HPDE6-E6E7 (cell line): ENCODE measurements around the gene ATF7IP.
"Not testable (repeated sequence)": the region's sequence is repeated elsewhere in the genome, so short reads cannot be mapped to it uniquely, and the experiment has no call there.

Experiments used
- DNase-seq: peaks from one replicate; pipeline ENCODE4 v3.0.0; 2011; ENCODE audit warnings: missing footprints; ENCODE audit errors: extremely low spot score

The ATF7IP gene

GRCh38 chr12:14365294-14366208 lies at the start of gene ATF7IP:
TSS of gene ATF7IP (plus strand) at chr12:14365682. CDS start at chr12:14423916, 58,234 bp downstream.
- DNase-seq = peak; percentile 99

GRCh38 chr12:14317362-14318146 lies 47.9 kb upstream of the ATF7IP start:
- DNase-seq = no peak

- not testable (repeated sequence) for DNase-seq
These were observed 45.6 kb upstream of the ATF7IP start for GRCh38 chr12:14319704-14320427.

- no peak for DNase-seq
These were observed 43.1 kb upstream of the ATF7IP start for GRCh38 chr12:14322403-14322802.

- no peak for DNase-seq
These were observed 39.7 kb upstream of the ATF7IP start for GRCh38 chr12:14325716-14326343.

GRCh38 chr12:14326699-14327098 lies 38.8 kb upstream of the ATF7IP start:
- no peak for DNase-seq

- DNase-seq = peak; percentile 47
These were observed 37.8 kb upstream of the ATF7IP start for GRCh38 chr12:14327711-14328110.

GRCh38 chr12:14332482-14332881 lies 33.0 kb upstream of the ATF7IP start:
- no peak for DNase-seq

- no peak for DNase-seq
These were observed 25.1 kb upstream of the ATF7IP start for GRCh38 chr12:14340371-14340770.

- not testable (repeated sequence) for DNase-seq
These were observed 14.0 kb upstream of the ATF7IP start for GRCh38 chr12:14351524-14351923.

- DNase-seq = not testable (repeated sequence)
These were observed 13.4 kb upstream of the ATF7IP start for GRCh38 chr12:14352066-14352465.

GRCh38 chr12:14354665-14355064 lies 10.8 kb upstream of the ATF7IP start:
- DNase-seq = not testable (repeated sequence)

- DNase-seq = no peak
These were observed 9.3 kb upstream of the ATF7IP start for GRCh38 chr12:14356147-14356546.

- DNase-seq = no peak
These were observed 8.0 kb upstream of the ATF7IP start for GRCh38 chr12:14357486-14357885.

- no peak for DNase-seq
These were observed 3.1 kb upstream of the ATF7IP start for GRCh38 chr12:14362352-14362751.

- no peak for DNase-seq
These were observed 755 bp upstream of the ATF7IP start for GRCh38 chr12:14364583-14365271.

- DNase-seq = no peak
These were observed 942 bp downstream of the ATF7IP start for GRCh38 chr12:14366209-14367039.

GRCh38 chr12:14367040-14367661 lies 1.7 kb downstream of the ATF7IP start:
- no peak for DNase-seq

GRCh38 chr12:14369311-14369710 lies 3.8 kb downstream of the ATF7IP start:
- no peak for DNase-seq
